Fibroblast of skin of right quadriceps (primary cell): ENCODE results near the gene NKAIN2.
"Not testable (repeated sequence)": the region's sequence is repeated elsewhere in the genome, so short reads cannot be mapped to it uniquely, and the experiment has no call there.

ENCODE experiments used
- DNase-seq: peaks from one replicate; pipeline ENCODE4 v3.0.0-alpha.2; 2013

The NKAIN2 gene

DNA sequence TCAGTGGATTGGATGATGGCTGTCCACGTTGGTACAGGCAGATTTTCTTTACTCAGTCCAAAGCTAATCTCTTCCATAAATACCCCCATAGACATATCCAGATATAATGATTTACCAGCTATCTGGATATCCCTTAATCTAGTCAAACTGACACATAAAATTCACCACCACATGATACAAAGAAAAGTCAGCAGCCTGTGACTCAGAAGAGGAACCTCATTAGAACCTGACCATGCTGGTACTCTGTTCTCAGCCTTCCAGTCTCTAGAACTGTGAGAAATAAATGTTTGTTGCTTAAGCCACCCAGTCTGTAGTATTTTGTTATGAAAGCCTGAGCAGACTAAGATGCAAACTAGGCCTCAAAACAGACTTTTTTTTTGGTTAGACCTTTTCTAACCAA, 727.3 kb downstream of the NKAIN2 start:
- no peak for DNase-seq

DNA sequence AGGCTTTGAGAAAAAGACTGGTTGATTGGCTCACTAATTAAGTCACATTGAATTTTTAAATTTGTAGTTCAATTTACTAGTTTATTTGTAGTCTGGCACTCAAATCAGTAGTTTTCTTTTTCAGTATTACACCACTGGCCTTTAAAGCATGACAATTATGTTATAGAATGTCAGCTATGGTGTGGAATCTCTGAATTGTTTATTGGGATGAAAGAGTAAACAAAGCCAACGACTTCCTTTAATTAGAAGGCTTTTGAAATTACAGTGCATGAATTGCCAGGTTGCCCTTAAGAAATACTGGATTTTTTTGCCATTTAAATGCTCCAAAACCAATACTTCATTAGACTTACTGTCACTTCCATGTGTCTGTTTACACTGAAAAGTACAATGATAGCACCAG, 731.6 kb downstream of the NKAIN2 start:
- DNase-seq: no peak

DNA sequence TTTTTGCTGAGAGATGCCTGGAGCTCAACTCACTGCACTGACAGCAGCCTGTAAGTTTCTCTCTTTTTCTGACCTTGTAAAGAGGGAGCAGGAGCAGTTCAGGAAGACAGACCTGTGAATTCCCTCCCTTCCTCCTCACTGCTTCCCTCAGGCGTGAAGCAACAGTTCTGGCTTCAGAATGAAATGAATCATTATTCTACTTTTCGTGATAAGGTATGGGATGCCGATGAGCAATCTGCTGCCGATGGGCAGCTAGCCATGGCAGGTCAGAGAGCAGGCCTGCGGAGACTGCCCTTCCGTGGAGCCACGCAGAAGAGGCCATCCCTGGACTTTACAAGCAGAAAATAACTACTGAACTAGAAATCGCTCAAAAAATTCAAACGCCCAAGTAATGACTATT, 732.1 kb downstream of the NKAIN2 start:
- no peak for DNase-seq

DNA sequence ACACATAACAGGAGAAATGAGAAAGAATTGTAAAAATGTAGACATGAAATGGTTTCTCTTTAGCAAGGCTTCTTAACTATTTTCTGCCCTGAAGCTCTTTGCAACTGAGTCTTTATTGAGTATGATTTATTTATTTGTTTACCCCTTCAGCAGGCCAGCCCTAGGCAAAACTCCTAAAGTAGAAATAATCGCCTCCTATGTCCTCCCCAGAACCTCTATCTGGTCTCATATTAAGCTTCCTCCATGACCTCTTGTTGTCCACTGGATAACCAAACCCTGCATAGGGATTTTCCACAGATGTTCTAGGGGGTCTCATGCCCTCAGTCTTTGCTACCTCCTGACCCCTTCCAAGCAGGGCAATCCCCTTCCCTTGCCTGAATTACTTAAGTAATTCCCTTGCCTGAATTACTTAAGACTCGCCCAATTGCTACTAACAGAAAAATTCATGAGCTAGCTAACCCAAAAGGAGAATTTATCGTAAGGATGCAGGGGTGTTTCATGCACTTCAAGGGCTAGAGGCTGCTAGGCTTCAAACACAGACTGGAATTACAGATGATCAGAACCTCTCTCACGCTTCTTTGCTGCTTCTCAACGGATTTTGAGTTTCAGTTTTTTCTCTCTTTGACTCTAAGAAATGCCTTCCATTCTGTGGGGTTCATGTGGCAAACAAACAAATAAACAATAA, 732.6 kb downstream of the NKAIN2 start:
- no peak for DNase-seq

DNA sequence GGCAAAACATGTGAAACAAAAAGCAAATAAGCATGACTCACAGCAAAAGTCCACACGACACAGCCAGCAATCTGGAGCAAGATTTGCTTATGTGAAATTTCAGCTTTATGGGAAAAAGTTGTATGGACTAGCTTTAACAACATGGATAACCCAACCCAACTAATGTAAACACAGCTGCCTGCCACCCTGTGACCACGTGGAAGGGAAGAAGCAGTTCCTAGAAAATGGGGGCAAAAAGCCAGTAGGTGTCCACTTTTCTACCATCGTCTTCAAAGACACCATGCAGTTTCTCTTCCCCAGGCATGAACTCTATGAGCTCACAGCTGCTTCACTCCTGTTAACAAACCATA, 733.2 kb downstream of the NKAIN2 start:
- DNase-seq: no peak

DNA sequence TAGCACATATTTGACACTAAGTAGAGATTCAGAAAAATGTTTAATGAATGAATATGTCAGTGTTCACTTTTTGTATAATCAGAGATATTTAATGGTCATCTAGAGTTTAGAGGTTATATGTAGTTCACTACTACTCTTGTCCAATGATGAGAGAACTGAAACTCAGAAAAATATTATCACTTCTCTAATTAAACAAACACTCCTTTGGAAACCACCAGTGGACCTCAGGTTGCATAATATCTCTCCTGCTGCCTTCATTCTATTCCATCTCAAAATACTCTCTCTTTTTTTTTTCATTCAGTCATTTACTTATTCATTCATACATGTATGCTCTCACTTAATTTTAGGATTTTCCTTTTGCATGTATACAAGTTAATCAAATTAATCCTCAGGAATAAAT, 735.4 kb downstream of the NKAIN2 start:
- no peak for DNase-seq

DNA sequence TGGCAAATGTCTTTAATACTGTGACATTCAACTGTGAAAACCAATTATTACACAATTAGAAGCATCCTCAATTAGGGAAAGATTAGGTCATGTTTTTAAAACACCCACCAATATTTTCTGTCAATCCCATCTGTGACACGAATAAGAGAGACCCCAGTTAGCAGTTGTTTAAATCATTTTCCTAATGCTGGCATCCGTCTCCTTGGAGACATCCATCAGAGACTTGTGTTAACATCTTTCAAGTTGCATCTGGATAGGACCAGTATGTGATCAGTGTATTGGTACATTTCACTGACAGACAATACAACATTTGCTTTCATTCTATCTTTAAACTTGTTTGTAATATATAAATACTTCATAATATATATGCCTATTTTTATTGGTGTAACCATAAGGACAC, 737.9 kb downstream of the NKAIN2 start:
- DNase-seq: no peak

DNA sequence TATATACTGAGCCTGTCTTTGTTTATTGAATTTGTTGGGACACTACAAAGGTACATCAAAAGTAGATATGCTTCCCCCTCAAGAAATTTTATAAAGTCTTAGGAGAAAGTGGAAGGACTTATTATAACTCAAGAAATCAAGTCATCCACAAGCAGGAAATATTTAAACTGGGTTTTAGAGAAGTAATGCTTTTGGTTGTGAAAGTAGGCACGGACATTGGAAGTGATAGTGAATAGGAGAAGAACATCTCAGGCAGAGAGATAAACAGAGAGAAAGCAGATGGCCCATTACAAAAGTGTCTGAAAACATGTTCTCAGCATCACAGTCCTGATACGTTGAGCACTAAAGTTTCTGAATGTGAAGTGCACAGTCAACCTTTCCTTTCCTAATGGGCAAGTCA, 742.9 kb downstream of the NKAIN2 start:
- DNase-seq: no peak

DNA sequence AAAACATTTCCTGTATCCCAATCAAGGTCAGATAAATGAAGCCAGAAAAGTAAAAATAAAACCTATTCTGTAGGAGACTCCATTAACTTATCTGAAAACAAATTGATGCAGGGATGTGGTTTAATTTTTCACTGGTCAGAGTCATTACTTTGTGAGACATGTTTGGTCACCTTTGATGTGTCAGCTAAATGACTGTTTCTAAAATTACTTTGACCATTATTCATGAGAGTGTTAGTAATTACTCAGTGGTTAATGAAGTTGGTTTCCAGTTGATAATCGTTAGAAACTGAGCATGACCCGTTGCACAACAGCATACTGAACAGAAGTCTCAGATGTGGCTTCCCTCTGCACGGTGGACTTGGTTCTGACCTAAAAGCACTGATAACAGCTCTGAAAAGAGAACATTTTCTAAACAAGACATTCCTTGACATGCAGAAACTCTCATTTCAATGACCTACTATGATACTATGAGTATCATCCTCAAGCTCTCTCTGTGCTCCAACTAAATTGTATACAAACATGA, 748.1 kb downstream of the NKAIN2 start:
- no peak for DNase-seq

DNA sequence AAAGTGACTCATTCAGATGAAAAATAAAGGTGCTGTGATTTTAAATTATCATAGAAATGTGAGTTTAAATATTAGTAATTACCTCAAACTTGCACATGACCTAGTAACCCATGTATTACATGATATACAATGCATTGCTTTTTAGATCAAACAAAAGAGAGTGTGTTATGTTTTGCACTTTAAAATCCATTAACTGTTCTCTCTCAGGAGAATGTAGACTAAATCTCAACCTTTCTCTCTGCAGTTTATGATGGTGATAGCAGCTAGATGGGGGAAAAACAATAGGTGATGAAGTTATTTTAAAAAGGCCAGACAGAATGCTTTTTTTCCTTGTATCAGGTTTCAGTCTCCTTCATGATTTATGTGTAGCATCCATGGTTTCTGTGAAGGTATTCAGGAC, 754.2 kb downstream of the NKAIN2 start:
- DNase-seq: no peak

DNA sequence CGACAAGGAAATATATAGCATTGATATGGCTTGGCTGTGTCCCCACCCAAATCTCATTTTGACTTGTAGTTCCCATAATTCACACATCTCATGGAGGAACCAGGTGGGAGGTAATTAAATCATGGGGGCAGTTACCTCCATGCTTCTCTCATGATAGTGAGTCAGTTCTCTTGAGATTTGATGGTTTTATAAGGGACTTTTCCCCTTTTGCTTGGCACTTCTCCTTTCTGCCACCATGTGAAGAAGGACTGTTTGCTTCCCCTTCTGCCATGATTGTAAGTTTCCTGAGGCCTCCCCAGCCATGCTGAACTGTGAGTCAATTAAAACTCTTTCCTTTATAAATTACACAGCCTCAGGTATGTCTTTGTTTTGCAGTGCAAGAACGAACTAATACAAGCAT, 756.4 kb downstream of the NKAIN2 start:
- DNase-seq: not testable (repeated sequence)

DNA sequence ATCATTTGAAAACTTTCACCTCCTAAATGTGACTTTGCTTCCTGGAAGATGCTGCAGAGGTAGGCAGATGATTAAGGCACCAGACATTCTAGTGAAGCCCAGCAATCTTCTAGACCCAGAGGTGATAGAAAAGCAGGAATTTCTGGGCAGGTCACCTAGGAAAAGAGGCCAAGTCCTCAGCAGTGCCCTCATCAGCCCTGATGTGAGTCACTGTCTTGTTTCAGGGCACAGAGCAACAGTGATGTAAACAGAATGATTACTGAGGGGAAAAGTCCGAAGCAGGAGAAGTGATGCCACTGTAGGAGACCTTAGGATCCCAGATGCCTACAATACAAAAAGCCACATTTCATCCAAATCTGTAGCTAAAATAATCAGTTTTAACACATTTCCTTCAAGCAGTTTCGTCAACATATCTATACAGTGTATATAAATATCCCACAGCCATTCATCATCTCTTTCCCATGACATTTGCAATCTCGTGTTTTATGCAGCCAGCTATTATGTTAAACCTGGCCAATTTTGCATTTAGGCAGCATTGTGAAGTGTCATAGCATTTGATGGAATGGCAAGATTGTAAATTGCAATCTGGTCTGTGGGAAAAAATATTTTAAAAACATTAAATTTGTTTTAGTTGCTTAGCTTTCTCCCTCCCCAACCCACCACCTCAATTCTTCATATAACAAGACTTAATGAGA, 757.4 kb downstream of the NKAIN2 start:
- no peak for DNase-seq

DNA sequence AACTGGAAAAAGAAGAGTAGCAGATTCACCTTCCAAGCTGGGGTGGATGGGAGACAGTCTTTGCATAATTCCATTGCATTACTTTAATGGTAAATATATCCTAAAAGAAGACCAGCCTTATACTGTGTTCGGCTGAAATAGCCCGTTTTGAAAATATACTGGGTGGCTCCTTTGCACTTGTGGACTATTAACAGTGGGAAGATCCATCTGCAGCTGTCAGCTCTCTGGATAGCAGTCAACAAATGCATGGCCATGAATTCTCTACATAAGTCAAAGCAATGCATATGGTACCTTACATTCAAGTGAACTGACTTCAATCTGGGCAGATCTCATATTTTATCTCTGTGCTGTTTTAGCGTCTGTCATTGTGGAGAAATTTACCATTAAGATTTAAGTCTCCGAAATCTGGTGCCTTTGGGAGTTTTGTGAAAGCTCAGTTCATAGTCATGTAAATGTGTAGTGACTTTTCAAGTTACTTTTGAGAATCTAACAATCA, 758.0 kb downstream of the NKAIN2 start:
- DNase-seq: no peak

DNA sequence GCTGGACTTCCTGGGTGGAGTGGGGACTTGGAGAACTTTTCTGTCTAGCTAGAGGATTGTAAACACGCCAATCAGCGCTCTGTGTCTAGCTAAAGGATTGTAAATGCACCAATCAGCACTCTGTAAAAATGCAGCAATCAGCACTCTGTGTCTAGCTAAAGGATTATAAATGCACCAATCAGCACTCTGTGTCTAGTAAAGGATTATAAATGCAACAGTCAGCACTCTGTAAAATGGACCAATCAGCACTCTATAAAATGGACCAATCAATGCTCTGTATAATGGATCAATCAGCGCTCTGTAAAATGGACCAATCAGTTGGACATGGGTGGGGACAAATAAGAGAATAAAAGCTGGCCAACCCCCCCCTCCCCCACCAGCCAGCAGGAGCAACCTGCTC, 760.5 kb downstream of the NKAIN2 start:
- DNase-seq: not testable (repeated sequence)

DNA sequence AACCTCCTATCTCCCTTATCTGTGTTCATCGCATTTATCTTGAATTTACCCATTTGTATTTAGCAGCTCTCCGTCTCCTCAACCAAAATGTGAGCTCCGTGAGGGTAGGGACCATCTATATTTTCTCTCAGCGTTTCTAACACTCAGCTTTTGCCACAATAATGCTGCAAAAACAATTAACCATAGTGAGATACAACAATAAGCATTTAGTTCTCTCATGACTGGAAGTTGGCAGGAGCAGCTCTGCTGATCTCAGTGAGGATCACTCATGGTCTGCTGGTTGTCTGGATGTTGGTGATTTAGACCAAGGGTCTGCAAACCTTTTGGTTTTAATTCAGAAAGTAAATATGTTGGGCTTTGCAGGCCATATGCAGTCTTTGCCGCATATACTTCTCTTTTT, 763.7 kb downstream of the NKAIN2 start:
- no peak for DNase-seq

DNA sequence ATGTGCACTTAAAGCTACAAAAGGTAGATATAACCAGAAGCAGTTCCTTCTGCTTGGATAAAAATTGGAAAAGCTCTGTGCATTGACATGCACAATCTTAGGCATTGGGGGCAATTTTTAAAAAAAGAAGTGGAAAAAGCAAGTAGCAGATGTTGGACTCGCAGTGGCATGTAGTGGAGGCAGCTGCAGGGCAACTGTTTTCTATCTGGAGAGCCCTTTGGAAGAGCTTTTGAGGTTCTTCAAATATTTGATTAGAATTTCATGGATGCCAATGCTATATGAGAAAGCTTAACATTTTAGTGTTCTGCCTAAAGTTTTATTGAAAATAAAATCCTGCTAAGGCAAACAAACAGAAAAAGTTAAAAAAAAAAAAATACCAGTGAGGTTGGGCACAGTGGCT, 770.3 kb downstream of the NKAIN2 start:
- no peak for DNase-seq

DNA sequence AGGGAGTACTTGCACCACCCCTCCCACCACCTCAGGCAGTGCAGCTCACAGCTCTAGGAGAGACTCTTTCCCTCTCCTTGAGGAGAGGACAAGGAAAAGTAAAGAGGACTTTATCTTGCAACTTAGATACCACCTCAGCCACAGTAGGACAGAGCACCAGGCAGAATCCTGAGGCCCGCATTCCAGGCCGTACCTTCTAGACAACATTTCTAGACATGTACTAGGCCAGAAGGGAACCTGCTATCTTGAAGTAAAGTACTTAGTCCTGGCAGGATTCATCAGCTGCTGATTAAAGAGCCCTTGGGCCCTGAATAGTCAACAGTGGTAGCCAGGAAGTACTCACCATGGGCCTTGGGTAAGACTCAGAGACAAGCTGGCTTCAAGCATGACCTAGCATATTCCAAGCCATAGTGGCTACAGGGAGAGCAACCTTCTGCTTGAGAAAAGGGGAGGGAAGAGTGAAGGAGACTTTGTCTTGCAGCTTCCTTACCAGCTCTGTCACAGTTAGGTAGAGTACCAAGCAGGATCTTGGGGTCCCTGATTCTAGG, 774.1 kb downstream of the NKAIN2 start:
- no peak for DNase-seq

DNA sequence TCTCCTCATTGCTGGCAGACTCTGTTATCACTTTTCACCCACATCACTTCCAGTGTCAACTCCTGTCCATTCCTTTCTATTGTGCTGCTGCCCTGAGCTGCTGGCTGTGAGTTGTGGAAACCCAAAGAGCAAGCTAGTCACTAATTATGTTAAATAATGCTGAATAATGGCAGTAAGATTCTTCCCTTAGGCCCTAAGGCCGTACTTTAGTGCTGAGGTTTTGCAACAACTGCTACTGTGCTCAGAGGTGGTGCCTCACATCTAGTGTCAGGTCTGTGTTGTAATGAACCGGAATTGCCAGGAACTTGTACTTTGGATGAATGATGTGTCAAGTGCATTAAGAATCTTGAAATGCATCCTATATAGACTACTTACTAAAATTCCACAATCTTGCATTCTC, 786.3 kb downstream of the NKAIN2 start:
- no peak for DNase-seq

DNA sequence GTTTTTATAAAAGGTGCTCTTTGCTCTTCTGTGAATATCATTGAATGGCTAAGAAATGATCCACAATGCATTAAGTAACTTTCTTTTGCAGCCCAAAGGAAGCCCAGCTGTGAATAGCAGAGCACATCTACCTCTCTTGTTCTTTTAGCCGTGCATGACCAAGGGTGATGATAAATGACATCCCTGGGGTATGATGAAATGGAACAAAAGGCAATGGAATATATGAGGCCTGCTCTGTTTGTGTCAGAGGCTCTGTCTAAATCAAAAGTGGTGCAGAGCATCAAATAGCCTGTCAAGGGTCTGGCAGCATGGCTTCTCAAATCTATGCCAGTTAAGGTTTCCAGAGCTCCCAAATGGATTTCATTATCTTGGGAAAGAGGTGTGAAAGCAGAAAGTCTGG, 796.0 kb downstream of the NKAIN2 start:
- DNase-seq: no peak

DNA sequence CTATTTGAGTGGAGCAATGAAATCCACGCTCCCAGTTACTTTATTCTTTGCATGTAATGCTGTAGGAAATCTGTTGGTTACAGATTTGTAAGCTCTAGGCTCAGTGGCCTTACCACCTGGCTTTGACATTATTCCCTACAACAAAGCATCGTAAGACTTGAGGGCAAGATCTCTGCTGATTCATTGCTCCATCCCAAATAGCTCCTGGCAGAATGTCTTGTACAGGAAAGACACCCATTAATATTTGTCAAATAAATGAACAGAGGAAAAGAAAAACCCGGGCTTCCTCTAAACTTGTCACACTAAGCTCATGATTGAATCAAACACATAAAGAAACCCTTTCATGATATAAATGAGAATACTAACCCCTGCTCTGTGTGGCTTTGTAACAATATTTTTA, 801.1 kb downstream of the NKAIN2 start:
- DNase-seq: no peak

DNA sequence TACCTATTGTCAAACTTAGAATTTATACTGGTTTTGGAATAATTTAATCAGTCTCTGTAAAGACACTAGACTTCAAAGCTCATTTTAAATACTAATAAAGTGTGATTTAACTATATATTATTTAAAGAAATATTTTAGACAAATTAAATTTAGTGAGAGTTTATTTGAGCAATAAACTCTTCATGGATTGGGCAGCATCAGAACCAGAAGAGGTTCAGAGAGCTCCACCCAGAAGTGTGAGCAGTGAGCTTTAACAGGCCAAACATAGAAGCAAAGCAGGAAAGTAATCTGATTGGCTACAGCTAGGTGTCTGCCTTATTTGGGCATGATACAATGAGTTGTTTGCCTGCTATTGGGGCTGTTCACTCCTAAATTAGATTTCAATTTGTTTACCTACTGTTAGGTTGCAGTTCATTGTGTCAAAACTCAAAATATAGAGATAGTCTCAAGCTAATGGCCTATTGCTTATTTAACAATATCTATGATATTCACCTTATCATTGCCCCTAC, 803.5 kb downstream of the NKAIN2 start:
- DNase-seq: no peak

DNA sequence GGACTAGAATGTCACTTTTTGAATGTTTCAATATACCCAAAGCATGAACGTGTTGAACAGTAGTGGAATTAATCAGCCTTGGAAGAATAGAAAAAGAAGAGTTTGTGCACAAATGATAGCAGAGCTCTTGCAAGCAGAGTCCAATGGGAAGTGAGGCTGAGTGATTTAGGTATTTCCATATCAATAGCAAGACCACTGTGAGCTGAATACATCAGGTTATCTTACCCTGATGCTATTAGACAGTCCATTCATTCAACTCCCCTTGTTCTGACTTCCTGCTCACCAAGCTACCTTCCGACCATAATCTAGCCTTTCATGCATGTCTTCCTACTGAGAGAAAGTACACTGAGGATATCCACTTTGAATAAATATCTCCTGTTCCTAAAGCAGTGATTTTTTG, 809.4 kb downstream of the NKAIN2 start:
- no peak for DNase-seq

DNA sequence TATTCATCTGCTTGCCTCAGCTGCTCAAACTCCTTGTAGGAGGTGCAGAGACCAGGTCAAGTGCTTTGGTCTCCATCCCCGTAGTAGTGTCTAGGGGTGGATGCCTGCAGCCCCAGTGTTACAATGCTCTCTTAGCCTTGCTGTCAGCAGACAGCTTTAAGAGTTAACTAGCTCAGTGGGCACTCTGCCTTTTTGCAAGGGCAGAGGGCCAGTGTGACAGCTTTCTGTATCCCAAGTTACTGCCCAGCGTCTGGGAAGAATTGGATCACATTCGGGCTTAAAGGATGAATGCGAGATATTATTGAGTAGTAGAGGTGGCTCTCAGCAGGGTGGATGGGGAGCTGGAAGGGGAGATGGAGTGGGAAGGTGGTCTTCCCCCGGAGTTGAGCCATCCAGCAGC, 818.7 kb downstream of the NKAIN2 start:
- no peak for DNase-seq

DNA sequence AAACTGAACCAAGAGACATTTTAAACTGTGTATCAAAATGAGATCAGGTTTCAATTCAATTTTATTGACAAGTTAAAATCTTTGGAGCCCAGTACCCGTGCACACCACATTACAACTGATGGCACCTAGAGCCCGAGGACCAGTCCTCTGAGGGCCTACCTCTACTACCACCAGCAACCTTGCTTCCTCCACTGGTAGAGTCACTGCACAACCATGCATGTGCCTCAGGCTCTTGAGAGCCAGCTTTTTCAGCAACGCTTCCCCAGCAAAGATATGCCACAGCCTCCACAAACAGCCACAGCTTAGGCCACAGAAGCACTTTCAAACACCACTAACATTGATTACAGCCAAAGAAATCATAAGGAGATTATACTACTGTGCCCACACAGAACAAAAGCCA, 830.0 kb downstream of the NKAIN2 start:
- DNase-seq: no peak
